Stimulated activated CD8-positive, alpha-beta memory T cell treated with anti-CD3 and anti-CD28 coated beads, Interleukin-2, amount 100 ng/mL, for 1 hour (primary cell): ENCODE data around the gene NUDT12.

Source experiments
- DNase-seq, 2 donors: peaks; one replicate each; pipeline ENCODE4 v3.0.0-alpha.2; 2020; ENCODE audit warnings: low read depth in 2 of 2

Gene NUDT12

DNA sequence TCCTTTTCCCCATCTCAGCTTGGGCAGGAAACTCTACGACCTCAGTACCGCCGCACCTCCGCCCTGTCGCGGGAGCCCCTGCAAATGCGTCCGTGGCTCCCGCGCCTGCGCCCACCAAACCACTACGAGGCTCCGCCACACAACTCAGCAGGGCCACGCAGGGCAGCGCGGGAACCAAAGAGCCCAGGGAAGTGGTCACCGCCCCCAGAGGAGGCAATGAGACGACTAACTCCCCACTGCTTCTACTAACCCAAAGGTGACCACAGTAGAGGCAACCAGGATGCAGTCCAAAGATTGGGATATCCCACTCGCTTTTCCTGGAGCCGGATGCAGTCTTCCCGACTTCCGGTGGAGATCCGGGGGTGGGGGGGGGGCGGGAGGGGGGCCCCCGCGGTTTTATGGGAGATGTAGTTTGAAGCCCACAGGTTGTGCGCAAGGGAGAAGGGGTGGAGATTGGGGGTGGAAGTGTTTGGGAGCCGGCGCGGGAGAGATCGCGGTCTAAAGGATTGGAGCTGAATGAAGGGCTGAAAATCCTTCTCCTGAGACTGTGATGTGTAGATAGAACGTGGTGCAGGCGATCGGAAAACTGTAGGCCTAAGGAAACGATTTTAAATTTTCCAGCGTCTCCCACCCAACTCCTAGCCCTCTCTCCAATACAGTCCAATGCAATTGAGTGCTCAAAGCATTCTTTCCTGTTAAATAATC, at the start of gene NUDT12:
TSS of gene NUDT12 (minus strand) at position 337 of the 705 bp plus-strand sequence. CDS start 2,541 bp downstream, outside the sequence.
- peak in 1 of 2 donors; percentile 1 for DNase-seq

DNA sequence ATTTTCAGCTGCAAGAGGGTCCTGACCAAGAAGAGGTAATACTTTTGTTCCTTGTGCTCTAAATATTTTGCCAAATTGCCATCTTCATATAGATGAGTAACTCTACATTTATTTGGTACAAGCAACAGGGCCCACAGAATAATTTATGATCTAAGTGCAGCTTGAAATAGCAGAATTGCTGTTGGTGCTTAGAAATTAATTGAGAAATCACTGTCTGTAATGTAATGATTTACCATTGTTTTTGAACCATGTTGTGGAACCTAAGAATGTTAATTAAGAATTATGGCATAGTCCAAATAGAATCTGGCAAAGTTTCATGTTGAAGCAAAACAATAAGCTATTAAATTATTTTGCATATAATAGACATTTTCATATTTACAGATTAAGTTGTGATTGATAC, 44.8 kb upstream of the NUDT12 start:
- DNase-seq = no peak

DNA sequence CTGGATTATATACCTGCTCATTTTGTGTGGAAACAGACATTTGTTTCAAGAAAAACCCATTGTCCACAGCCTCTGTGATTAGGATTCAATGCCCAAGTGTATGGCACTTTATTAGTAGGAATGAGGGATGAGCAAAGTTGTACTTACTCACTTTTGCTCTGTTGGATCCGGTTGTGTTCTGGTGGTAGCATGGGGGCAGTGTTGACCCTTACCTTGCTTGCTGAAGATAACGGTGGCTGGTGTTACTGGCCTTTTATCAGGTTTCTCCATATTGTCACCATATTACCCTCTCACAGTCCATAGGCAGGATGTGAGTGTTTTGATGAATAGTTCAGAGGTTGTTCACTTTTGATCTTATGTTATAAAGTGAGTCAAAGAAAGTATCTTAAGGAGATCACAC, 42.7 kb upstream of the NUDT12 start:
- no peak for DNase-seq

DNA sequence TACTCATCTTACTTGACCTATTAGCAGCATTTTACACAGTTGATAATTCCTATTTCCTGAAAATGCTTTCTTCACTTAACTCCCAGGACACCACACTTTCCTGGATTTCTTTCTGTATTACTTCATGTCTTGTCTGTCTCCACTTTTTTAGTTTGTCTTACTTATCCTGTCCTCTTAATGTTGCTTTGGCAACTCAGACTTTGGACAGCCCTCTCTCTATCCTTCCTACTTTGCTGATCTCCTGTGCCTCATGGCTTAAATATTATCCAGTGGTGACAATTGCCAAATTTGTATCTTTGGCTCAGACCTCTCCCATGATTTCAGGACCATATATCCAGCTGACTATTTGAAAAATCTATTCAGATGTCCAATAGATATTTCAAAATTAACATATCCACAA, 39.8 kb upstream of the NUDT12 start:
- DNase-seq = no peak

DNA sequence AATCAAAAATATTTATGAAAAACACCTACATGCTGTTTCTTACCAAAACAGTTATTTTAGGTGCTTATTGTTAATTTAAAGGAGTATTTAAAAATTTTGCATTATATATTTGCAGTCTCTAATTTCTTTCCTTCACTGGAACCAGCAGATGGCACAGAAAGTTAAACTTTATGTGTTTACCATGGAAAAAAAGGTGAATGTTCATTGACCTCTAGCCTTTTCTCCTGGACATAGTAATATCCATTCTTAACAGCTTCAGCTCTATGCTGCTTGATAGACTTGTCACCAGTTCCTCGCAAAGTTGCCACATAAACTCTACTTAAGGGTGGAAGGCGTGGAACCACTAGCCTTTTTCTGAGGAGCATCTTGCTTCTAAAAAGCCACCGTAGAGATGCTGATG, 38.7 kb upstream of the NUDT12 start:
- no peak for DNase-seq

DNA sequence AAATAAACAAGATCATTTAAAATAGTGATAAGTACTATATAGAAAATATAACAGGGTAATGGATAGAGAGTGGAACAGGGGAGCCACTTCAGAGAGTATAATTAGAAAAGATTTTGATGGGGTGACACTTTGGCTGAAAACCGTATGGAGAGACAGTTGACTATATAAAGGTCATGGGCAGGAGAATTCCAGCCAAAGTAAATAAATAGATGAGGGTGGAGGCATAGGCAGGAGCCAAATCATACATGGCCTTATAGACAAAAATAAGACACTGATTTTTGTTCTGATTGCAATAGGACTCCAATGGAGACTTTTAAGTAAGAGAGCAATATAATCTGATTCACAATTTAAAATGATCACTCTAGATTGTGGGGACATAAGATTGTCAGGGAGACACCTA, 37.5 kb upstream of the NUDT12 start:
- DNase-seq = no peak

DNA sequence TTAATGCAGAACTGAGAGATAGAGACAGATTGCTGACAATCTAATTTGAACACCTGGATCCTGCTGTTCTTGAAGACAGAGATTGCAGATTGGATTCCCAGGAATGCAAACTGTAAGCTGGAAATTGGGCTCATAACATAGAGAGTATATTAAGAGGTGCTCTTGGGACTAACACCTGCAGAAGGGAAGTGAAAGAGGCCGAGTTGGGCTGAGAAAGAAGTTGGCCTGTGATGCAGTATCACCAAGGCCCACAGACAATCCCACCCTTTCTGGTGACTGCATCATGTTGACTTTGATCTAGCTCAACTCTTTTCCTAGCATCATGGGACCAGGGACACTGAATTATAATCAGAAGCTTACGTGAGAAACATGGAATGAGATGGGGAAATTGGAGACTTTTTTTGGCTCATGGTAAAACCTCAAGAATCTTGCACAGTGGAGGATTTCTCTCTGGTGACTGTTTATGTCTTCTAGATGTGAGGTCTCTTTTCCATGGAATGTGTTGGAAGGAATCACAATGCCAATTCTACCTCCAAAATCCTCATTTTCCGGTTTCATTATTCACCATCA, 36.5 kb upstream of the NUDT12 start:
- no peak for DNase-seq

DNA sequence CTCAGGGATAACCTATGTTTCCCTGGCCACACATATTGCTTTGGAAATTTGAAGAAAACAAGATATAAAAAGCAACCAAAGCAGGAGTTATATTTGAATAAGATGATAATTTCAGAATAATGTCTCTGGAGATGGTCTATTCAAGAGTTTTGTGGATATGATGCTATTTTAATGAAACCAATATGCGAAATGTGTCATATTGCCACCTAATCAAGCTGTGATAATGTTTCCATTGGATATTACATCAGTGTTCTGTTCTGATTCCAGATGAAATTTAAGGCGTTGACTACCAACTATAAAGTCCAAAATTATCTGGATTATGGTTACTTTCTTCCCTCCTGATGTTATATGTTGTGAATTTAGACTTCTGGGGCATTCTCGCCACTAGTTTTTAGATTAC, 27.6 kb upstream of the NUDT12 start:
- DNase-seq = no peak

DNA sequence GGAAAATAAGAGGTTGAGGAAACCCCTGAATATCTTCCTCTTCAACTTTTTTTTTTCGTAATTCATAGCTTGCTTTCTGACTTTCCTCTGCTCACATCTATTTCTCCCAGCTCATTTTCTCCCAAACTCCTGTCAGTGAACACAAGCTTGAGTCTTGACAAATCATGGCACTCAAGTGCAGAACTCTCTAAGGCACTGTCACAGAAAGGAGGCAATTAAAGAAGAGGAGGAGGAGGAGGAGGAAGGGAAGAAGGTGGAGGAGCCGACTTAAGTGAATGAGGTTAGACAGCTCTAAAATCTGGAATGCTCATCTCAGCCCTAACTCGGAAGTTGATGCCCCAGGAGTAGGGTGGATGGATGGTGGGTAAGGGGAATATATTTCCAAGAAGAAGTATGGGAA, 27.2 kb upstream of the NUDT12 start:
- DNase-seq = no peak

DNA sequence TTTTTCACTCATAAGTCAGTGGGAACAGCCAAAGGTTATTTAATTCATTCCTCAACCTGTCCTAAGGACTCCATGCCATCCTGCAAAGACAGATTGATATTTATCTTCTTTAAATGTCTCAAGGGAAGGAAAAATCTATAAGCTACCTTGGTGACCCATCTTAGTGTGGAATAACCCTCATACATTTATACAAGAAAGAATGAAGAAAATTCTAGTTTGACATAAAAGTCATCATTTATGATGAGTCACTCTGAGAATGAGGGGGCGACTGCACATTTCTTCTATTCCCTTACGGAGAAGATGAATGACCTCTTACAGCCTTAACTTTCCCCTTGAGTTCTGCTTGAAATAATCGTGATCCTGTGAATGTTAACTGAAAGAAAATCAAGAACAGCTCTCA, 26.8 kb upstream of the NUDT12 start:
- DNase-seq = no peak

DNA sequence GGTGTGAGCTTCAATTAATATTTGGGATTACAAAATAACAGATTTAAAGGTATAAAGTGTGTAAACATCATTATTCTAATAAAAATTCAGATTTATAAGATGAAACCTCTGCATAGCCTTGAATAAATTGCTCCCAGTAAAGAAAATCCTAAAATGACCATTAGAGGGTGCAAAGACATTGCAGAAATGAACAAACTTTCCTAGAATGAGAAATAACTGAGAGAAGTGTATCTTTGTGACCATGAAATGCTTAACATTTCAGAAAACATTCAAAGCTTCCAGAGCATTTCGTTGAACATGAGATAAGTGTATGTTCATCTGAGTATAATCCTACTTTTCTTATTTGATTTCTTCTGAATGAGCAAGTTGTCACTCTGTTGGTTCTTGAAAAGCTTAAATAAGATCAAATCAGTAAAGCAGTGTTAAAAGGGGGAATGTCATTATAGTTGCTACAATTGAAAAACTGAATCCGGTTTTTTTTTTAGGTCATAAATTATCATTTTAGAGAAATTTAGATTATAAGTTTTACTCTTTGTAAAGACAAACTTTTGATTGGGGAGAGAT, 24.7 kb upstream of the NUDT12 start:
- DNase-seq = no peak

DNA sequence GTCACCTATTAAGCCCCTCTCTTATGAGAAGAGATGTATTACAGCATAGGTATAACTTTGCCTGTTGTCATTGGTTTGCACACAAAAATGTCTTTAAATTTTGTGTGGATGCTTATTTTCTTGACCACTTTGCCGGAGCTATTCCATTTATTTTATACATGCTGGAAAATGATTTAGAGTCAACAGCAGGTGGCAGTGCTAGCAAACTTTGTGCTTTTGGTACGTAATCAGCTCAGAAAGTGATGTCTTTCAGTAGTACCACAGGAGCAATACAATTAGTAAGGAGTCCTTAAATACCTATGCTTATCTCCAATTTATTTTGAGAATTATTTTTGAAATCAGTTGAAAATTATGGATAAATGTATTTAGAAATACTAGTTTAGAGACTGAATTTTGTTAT, 19.8 kb upstream of the NUDT12 start:
- no peak for DNase-seq

DNA sequence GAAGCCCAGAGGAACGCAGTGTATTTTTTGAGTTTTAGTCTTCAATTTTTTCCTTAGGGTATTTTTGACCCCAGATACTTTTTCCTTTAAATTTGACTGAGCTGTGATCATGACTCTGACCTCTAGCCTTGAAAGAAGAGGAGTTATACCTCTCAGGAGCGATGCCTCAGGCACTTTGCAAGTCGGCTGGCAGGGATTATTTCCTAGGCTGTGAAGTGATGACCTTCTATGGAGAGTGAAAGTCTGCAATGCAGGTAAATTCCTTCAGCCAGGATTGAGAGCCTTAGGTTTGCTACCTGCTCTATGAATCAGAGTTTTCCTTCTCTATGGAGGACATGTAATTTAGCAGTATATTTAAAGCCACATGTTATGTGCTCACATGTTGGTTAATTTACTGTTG, 10.8 kb upstream of the NUDT12 start:
- DNase-seq = no peak

DNA sequence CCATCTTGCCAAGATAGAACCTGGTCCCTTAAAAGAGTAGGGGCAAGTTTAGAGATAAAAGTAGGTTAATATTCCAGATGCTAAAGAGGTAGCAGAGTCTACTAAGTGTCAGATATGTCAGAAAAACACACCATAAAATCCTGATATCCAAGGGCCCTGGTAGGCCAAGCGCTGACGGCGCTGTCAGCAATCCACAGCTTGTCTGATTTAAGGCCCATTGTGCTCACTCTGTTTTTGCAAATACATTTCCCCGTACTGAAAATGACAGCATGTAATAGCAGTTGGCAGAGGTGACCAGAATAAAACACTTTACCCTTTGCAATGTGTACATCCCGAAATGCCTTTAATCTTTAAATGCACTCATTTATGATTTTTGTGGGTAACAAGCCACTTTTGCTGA, 9.9 kb upstream of the NUDT12 start:
- no peak for DNase-seq

DNA sequence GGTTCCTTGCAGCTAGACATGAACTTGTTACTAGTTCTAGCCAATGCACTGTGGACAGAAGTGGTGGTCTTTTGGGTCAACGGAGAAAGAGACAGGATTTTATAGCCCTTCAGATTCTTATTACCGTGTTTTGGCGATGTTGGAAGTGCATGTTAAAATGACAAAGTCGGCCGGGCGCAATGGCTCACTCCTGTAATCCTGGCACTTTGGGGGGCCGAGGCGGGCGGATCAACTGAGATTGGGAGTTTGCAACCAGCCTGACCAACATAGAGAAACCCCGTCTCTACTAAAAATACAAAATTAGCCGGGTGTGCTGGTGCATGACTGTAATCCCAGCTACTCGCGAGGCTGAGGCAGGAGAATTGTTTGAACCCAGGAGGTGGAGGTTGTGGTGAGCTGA, 9.1 kb upstream of the NUDT12 start:
- no peak for DNase-seq

DNA sequence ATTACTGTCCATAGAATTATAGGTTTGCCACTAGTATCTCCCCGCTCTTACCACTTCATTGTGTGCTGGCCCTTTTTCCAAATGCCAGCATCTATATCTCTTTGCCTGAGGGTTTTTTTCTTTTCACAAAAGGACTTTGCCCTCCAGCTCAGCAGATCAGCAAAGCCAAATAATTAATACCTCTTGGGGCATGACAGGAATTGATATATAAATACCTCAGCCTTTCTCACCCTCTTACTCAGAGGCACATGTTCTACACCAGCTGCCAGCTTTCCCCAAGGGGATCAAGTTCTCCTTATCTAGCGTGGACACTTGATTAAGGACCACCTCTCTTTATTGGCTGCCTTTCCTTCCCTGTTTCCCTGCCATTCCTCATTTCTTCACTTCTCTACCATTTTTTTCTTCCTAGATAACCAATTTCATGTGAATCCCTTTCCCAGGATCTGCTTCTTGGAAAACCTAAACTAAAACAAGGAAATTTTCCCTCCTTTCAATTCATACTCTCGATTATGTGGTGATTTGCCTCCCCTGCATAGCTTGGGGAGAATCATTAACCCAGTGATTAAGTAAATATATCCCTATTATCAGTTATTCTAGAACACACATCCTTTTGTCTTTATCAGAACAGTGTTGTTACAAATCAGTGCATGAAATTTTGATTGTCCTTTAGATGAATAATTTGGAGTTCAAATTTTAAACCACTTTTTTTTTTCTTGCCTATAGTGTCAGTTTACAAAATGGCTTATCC, 6.9 kb upstream of the NUDT12 start:
- DNase-seq = no peak

DNA sequence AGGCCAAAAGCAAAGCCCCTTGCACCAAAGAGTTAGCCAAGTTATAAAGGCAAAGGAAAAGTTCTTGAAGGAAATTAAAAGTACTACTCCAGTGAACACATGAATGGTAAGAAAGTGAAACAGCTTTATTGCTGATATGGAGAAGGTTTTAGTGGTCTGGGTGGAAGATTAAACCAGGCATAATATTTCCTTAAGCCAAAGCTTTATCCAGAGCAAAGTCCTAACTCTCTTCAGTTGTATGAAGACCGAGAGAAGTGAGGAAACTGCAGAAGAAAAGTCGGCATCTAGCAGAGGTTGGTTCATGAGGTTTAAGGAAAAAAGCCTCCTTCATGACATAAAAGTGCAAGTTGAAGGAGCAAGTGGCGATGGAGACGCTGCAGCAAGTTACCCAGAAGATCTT, 3.1 kb upstream of the NUDT12 start:
- no peak for DNase-seq

DNA sequence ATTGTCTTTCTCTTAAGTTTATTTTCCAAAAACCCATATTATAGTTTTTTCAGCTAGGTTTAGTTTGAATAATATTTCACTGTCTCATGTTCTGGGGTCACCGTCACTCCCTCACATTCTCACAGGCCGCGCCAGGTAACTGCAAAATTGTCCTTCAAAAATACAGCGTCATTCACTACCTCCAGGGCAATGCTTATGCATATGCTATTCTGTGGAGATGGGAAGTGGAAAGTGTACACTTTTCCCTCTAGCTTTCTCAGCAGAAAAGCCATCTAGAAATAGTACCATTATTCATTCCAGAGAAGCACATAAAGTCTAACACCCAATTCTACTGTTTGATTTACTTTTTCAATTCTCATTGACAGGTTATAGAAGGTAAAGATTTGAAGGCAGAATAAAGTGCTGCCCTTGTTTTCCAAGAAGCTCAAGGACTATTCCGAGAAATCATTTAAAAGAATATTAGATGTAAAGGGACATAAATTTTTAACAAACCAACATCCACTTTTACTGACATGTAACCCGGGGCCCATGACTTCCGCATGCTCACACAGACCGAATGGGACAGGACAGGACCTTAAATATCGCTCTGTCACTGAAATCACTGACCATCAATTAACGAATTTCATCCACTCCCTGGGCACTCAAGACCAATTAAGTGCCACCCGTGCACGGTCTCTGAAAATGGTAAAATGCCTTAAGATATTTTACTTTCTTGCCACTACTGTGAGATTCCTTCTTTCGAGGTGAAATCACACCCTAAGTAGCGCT, 720 bp downstream of the NUDT12 start:
- no peak for DNase-seq

DNA sequence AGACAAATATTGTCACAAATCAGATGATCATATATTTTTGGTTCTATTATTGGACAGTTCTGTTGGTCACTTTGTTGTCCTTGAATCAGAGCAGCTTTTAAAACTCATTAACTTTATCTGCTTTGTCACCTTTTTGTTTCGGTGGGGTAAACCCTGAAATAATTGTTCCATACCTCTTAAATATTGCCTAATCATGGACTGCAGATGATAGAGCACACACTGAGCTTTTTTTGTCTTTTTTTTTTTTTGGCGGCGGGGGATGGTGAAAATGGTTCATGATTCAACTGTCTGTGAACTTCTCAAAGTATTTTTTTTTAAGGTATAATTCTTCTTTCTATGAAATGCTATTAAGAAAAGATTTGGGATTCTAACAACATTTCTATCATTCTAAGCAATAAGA, 1.8 kb downstream of the NUDT12 start:
- DNase-seq = no peak

DNA sequence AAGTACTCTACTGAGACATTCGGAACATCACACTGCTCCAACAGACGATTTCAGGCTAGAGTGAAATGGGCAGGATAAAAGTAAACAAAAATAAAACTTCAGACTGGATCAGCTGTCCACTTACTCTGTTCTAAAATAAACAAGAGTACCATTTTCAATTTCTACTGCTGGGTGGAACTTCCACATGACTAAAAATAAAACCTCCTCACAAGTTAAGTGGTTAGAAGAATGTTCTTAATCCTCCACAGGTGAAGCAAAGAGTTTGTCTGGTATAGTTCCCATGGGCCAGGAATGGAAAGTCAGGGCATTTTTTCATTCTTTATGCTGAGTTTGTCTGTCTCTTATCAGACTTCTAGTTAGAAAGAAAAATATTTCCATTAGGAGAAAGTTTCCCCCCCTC, 15.7 kb downstream of the NUDT12 start:
- no peak for DNase-seq

DNA sequence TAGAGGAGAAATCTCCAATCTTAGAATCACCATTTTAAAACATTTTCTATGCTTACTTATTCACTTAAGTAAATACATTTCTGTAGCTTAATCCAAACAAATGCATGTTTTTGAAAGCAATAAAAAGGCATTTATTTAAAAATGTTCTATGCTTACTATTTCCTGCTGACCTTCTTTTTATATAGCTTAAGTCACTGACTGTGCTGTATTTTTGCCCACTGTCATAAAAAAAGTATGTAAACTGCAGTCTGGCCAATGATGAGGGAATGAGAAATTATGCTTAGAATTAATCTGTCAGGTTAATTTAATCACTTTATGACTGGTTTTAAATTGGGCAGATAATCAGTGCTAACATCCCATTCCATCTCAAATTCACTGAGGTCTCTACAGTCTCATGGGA, 20.1 kb downstream of the NUDT12 start:
- no peak for DNase-seq

DNA sequence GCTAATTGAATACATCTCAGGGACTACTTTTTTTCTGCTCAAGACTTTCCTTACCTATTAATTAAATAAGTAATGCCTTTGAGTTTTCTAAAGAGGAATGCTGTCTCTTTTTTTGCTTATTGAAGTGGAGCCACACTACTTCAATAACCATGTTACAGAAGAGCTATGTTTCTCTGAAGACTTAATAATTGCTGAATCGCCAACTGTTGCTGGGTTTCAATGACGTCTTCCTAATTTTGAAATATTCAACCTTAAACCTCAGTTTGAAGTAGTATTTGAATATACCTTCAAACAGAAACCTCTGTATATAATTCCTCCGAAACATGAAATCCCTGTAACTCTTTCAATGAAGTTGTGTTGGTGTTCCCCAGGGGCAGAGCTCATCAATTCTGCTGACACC, 21.0 kb downstream of the NUDT12 start:
- DNase-seq = no peak
